HEK293 (cell line): ENCODE data around the gene LRP1.

Experiments
- CTCF ChIA-PET: fragments of 350-600 bp; formaldehyde crosslinking; extraction: SDS; loops from one replicate; lab custom pipeline; 2021; ENCODE audit warnings: antibody characterized with exemption; lab: Yijun Ruan, JAX
- POLR2A ChIA-PET: fragments of 300-600 bp; formaldehyde crosslinking; extraction: SDS; loops from one replicate; lab custom pipeline; 2020; ENCODE audit warnings: antibody characterized with exemption, inconsistent platforms; lab: Yijun Ruan, JAX
- H3K27ac ChIP-seq: fragments of 200-500 bp; sonication (Bioruptor generic); 2 replicates; pipeline ENCODE4 v1.5.1; 2014; ENCODE audit warnings: low read depth, low read length, control low read depth, inconsistent platforms; ENCODE audit errors: extremely low read depth
- H3K36me3 ChIP-seq, 2 experiments: fragments of 200-500 bp in 1 of 2; sonication (Bioruptor generic) in 1 of 2; 1 replicate in 1 of 2; 2 replicates in 1 of 2; pipeline ENCODE4 v1.5.1; 2014 to 2017; ENCODE audit warnings: inconsistent platforms in 2 of 2, low read length in 2 of 2; ENCODE audit not compliant: control insufficient read depth in 2 of 2, insufficient read depth in 1 of 2
- H3K4me1 ChIP-seq: fragments of 200-500 bp; sonication (Bioruptor generic); 2 replicates; pipeline ENCODE4 v1.5.1; 2014; ENCODE audit warnings: mild to moderate bottlenecking, low read length, inconsistent platforms; ENCODE audit not compliant: control insufficient read depth, insufficient read depth
- H3K4me3 ChIP-seq: 2 replicates; pipeline ENCODE4 v1.5.1; 2011; ENCODE audit warnings: low read depth, mild to moderate bottlenecking, control low read depth, low read length, moderate library complexity
- H3K9me3 ChIP-seq: fragments of 200-500 bp; sonication (Bioruptor generic); 2 replicates; pipeline ENCODE4 v1.5.1; 2014; ENCODE audit warnings: low read depth, low read length, inconsistent platforms; ENCODE audit not compliant: control insufficient read depth, insufficient read depth
- SP7 ChIP-seq: fragments of 450-650 bp; formaldehyde crosslinking; IDR thresholded peaks from 2 replicates; pipeline ENCODE4 v1.5.1; 2016; ENCODE audit warnings: missing biosample characterization, missing genetic modification characterization
- ZBTB8A ChIP-seq: fragments of 450-650 bp; formaldehyde crosslinking; IDR thresholded peaks from 2 replicates; pipeline ENCODE4 v1.5.1; 2016; ENCODE audit warnings: missing biosample characterization, missing genetic modification characterization
- ZFP69B ChIP-seq: fragments of 450-650 bp; formaldehyde crosslinking; IDR thresholded peaks from 2 replicates; pipeline ENCODE4 v1.5.1; 2016; ENCODE audit warnings: missing biosample characterization, missing genetic modification characterization
- ZIC2 ChIP-seq: fragments of 450-650 bp; formaldehyde crosslinking; IDR thresholded peaks from 2 replicates; pipeline ENCODE4 v1.5.1; 2016; ENCODE audit warnings: missing biosample characterization, missing genetic modification characterization
- ZNF112 ChIP-seq: fragments of 450-650 bp; formaldehyde crosslinking; IDR thresholded peaks from 2 replicates; pipeline ENCODE4 v1.5.0; 2017; ENCODE audit warnings: missing biosample characterization, missing genetic modification characterization
- ZNF202 ChIP-seq: fragments of 450-650 bp; formaldehyde crosslinking; IDR thresholded peaks from 2 replicates; pipeline ENCODE4 v1.5.1; 2016; ENCODE audit warnings: missing biosample characterization, missing genetic modification characterization, borderline replicate concordance
- ZNF324 ChIP-seq: fragments of 450-650 bp; formaldehyde crosslinking; IDR thresholded peaks from 2 replicates; pipeline ENCODE4 v1.5.1; 2016; ENCODE audit warnings: missing biosample characterization, missing genetic modification characterization
- ZNF398 ChIP-seq: fragments of 450-650 bp; formaldehyde crosslinking; IDR thresholded peaks from 2 replicates; pipeline ENCODE4 v1.5.1; 2017; ENCODE audit warnings: missing biosample characterization, missing genetic modification characterization
- ZNF404 ChIP-seq: fragments of 450-650 bp; formaldehyde crosslinking; IDR thresholded peaks from 2 replicates; pipeline ENCODE4 v1.5.1; 2017; ENCODE audit warnings: missing biosample characterization, missing genetic modification characterization
- ZNF488 ChIP-seq: fragments of 450-650 bp; formaldehyde crosslinking; IDR thresholded peaks from 2 replicates; pipeline ENCODE4 v1.5.1; 2016; ENCODE audit warnings: missing biosample characterization, missing genetic modification characterization
- ZNF621 ChIP-seq: fragments of 450-650 bp; formaldehyde crosslinking; IDR thresholded peaks from 2 replicates; pipeline ENCODE4 v1.5.1; 2017; ENCODE audit warnings: missing biosample characterization, missing genetic modification characterization
- ZNF837 ChIP-seq: fragments of 450-650 bp; formaldehyde crosslinking; IDR thresholded peaks from 2 replicates; pipeline ENCODE4 v1.5.1; 2016; ENCODE audit warnings: missing biosample characterization, missing genetic modification characterization
- ZSCAN18 ChIP-seq: fragments of 450-650 bp; formaldehyde crosslinking; IDR thresholded peaks from 2 replicates; pipeline ENCODE4 v1.5.1; 2016; ENCODE audit warnings: missing biosample characterization, missing genetic modification characterization

LRP1 gene

GRCh38 chr12:57096748-57097553 lies 31.3 kb upstream of the LRP1 start:
- TF ChIP-seq ZNF398 (tag by site-specific recombination) (no peak), ZIC2 (tag by site-specific recombination) (peak; percentile 69)
- ChIA-PET CTCF (interaction anchor here (0.7 to 6.0 kb wide), 6 partner anchors 15 to 117 kb away, joined by 3 to 43 read pairs (median 16); partner anchors contain the start of genes NEMP1, STAT6 and TAC3), POLR2A (interaction anchor here (2.6 kb wide), 2 partner anchors 15 to 18 kb away, joined by 8 to 11 read pairs; partner anchors contain the start of genes NEMP1 and STAT6)
- Histone ChIP-seq H3K36me3 (peaks cover 0 to 52% of the 10 kb centered on the region in 2 experiments; a peak in 1 of 3 replicates), H3K4me3 (no peak overlapping the region), H3K9me3 (no peaks in the 10 kb centered on the region), H3K4me1 (no peaks in the 10 kb centered on the region), H3K27ac (no peak overlapping the region)

- no peak overlapping the region for H3K27ac ChIP-seq
- H3K9me3 ChIP-seq: no peaks in the 10 kb centered on the region
- ChIA-PET POLR2A (interaction anchor here (1.1 to 2.6 kb wide), 3 partner anchors 8 to 19 kb away, joined by 3 to 11 read pairs (median 8); partner anchors contain the start of genes NAB2, NEMP1 and STAT6), CTCF (interaction anchor here (1.0 to 6.0 kb wide), 6 partner anchors 14 to 91 kb away, joined by 3 to 43 read pairs (median 16); partner anchors contain the start of genes NEMP1, STAT6, TAC3 and ZBTB39)
- TF ChIP-seq SP7 (tag by site-specific recombination): peak; percentile 41; the same call in 1 of the 2 replicates
- TF ChIP-seq ZSCAN18 (tag by site-specific recombination): no peak
- TF ChIP-seq ZNF488 (tag by site-specific recombination): no peak
- peaks cover 0 to 47% of the 10 kb centered on the region in 2 experiments; a peak in 1 of 3 replicates for H3K36me3 ChIP-seq
- H3K4me1 ChIP-seq: no peaks in the 10 kb centered on the region
- H3K4me3 ChIP-seq: no peak overlapping the region
These were observed 30.8 kb upstream of the LRP1 start for GRCh38 chr12:57097554-57097835.

GRCh38 chr12:57098546-57098945 lies 29.7 kb upstream of the LRP1 start:
- peaks cover 0 to 37% of the 10 kb centered on the region in 2 experiments; a peak in 1 of 3 replicates for H3K36me3 ChIP-seq
- POLR2A ChIA-PET: interaction anchor here (1.1 to 2.6 kb wide), 3 partner anchors 9 to 20 kb away, joined by 3 to 11 read pairs (median 8); partner anchors contain the start of genes NAB2, NEMP1 and STAT6
- TF ChIP-seq ZNF324 (tag by site-specific recombination) (no peak), ZNF202 (tag by site-specific recombination) (no peak), ZBTB8A (tag by site-specific recombination) (no peak), ZNF404 (tag by site-specific recombination) (no peak), ZNF112 (tag by site-specific recombination) (no peak), ZFP69B (tag by site-specific recombination) (no peak), ZNF621 (no peak), ZNF837 (tag by site-specific recombination) (no peak)

More at GRCh38 chr12:57098546-57098945, 29.7 kb upstream of the LRP1 start:
- H3K9me3 ChIP-seq: no peaks in the 10 kb centered on the region
- H3K4me3 ChIP-seq: no peak overlapping the region
- no peak overlapping the region for H3K27ac ChIP-seq
- no peaks in the 10 kb centered on the region for H3K4me1 ChIP-seq
- CTCF ChIA-PET: interaction anchor here (0.6 to 6.0 kb wide), 9 partner anchors 13 to 1276 kb away, joined by 3 to 43 read pairs (median 3); partner anchors contain the start of genes NEMP1, STAT6 and ZBTB39
